ENCODE results near the gene C15orf40.
"Not testable (repeated sequence)": the region's sequence is repeated elsewhere in the genome, so short reads cannot be mapped to it uniquely, and the experiment has no call there.

C15orf40 gene

GRCh38 chr15:83011271-83012075 lies at the start of gene C15orf40:
Gene C15orf40, minus strand, starts transcription at chr15:83011639. Its CDS starts 32 bp downstream, at chr15:83011607.
- DNase-seq (ENCODE audit: low spot score) = peak; percentile 87

DNA sequence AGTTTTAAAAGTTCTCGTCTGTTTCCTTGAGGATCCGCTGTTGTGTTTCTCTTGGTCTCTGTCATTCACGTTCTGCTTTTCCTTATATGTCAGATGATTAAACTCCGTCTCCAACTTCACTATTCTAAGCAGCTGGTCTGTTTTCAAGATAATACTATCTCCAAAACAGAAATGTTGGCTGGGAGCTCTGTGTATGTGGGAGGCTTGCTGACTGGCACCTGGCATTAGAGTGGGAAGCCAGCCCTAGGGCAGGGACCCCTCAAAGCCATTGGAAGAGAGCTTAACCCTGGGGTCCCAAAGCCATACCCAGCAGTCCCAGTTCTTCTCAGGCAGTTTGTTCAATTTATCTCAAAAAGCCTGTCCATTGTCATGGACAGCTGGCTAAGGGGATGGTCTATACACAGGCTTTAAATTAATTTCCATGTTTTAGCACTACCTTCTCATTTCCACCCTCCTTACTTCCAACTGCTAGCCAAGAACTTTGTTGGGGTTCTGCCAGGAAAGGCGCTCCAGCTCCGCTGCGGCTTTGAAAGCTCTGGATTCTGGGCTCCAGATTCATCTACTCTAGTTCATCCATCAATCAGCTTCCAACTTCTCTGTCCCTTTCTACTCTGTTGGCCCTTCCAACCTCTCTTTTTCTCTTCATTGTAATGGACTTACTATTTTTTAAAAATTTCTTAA lies 46.4 kb upstream of the C15orf40 start:
- no peak for DNase-seq (ENCODE audit: low spot score)

- DNase-seq (ENCODE audit: low spot score) = no peak
These were observed 45.6 kb upstream of the C15orf40 start for GRCh38 chr15:83057002-83057401.

- DNase-seq (ENCODE audit: low spot score) = no peak
These were observed 41.7 kb upstream of the C15orf40 start for GRCh38 chr15:83053151-83053550.

DNA sequence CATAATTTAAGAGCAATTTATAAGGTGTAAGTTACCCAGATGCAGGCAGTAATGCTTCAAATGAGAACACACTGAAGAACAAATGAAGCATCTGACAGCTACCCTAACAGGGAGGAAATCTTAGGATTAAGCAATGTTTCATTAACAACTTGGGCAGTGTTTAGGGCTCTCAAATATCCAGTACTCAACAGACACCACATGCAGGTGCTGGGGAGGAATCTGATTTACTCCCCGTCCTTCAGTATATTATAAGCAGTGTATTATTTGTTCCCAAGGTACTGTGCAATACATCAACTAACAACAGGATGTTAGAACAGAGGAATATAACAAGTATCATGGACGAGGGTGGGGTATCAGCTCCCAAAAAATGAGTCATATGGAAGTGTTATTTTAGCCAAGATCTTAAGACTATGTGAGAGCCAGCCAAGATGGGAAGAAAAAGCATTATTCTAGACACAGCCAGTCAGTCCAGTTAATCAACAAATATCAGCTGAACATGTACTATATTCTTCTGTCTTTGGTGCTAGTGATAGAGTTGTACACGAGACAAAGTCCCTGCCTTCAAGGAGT lies 35.2 kb upstream of the C15orf40 start:
- no peak for DNase-seq (ENCODE audit: low spot score)

DNA sequence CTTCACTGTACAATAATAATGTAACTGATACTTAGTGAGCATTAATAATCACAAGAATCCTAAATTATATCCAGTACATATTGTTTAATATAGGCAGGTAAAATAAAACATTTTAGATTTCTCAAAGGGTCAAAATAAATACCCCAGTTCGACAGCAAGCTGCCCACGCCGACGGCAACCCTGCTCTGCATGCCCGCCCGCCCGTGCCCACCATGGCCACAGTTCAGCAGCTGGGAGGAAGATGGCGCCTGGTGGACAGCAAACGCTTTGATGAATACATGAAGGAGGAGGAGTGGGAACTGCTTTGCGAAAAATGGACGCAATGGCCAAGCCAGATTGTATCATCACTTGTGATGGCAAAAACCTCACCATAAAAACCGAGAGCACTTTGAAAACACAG lies 32.7 kb upstream of the C15orf40 start:
- DNase-seq (ENCODE audit: low spot score) = no peak

DNA sequence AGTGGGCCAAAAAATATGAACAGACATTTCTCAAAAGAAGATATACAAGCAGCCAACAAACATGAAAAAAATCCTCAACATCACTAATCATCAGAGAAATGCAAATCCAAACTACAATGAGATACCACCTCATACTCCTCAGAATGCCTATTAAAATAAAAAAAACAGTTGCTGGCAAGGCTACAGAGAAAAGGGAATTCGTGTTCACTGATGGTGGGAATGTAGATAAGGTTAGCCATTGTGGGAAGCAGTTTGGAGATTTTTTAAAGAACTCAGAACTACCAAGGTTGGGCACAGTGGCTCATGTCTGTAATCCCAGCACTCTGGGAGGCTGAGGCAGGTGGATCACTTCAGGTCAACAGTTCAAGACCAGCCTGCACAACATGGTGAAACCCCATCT lies 27.8 kb upstream of the C15orf40 start:
- no peak for DNase-seq (ENCODE audit: low spot score)

GRCh38 chr15:83036253-83036652 lies 24.8 kb upstream of the C15orf40 start:
- DNase-seq (ENCODE audit: low spot score) = no peak

DNA sequence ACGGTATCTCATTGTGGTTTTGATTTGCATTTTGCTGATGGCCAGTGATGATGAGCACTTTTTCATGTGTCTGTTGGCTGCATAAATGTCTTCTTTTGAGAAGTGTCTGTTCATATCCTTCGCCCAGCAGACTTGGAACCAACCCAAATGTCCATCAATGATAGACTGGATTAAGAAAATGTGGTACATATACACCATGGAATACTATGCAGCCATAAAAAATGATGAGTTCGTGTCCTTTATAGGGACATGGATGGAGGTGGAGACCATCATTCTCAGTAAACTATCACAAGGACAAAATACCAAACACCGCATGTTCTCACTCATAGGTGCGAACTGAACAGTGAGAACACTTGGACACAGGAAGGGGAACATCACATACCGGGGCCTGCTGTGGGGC lies 19.8 kb upstream of the C15orf40 start:
- not testable (repeated sequence) for DNase-seq (ENCODE audit: low spot score)

DNA sequence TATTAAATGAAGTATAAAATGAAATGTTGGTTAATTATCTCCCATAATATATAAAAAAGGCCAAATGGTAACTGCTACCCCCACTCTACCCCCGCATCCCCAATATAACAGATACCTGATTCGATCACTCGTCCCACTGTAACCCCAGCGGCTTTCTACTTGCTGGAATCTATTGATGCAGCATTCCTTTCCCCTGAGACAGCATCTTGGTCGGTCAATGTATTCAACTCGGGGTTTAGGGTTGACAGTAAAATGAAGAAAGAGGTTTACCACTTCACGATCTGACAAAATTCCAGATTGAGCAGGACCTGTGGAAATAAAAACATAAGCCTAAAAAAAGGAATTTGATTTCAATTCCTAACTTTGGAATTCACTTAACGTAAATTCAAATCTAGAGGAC lies 18.6 kb upstream of the C15orf40 start:
- DNase-seq (ENCODE audit: low spot score) = no peak

DNA sequence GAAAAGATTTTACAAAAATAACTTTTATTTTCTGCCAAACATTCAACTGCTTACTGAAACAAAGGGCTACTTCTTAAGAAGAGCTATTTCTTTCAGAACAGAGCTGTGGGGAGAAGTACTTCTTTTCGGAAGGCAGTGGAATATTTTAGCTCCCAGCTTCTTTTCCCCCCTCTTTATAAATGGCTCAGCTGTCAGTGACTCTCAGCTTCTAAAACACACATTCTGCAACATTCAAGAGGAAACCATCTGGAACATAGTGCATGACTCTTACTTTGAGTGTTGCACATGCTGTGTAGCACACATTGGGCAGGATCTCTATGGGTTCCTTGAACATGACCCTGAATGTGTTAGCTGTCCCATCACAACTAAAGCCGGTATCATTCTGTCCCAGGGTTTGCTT lies 7.0 kb upstream of the C15orf40 start:
- no peak for DNase-seq (ENCODE audit: low spot score)

- DNase-seq (ENCODE audit: low spot score) = no peak
These were observed 5.5 kb upstream of the C15orf40 start for GRCh38 chr15:83016906-83017305.

DNA sequence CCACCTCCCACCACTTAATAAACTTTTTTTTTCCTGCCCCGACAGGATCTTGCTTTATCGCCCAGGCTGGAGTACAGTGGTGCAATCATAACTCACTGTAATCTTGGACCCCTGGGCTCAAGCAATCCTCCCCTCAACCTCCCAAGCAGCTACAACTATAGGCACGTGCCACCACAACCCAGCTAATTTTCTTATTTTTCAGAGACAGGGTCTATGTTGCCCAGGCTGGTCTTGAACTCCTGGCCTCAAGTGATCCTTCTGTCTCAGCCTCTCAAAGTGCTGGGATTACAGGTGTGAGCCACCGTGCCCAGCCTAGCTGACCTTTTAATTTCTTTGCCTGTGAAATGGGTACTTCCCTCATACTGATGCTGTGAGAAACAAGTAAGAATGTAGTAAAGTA lies 3.9 kb upstream of the C15orf40 start:
- DNase-seq (ENCODE audit: low spot score) = no peak

GRCh38 chr15:83014205-83014653 lies 2.8 kb upstream of the C15orf40 start:
- DNase-seq (ENCODE audit: low spot score) = no peak

DNA sequence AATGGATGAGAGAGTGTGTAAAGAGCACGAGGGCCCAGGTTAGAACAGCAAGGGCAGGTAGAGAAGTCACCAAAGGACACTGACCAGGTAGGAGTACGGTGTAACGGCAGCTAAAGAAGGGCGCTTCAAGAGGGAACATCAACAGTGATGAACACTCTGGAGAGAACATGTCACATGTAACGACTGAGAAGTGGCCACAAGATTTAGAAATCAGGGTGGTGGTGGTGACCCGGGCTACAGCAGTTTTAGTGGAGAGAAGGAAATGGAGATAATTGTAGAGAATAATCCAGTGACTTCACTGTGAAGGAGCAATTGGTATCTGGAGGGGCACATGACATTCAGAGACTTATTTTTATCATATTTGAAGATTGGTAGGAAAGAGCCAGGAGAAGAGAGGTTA lies 1.2 kb upstream of the C15orf40 start:
- DNase-seq (ENCODE audit: low spot score) = no peak

- DNase-seq (ENCODE audit: low spot score) = no peak
These were observed 612 bp upstream of the C15orf40 start for GRCh38 chr15:83012076-83012426.

DNA sequence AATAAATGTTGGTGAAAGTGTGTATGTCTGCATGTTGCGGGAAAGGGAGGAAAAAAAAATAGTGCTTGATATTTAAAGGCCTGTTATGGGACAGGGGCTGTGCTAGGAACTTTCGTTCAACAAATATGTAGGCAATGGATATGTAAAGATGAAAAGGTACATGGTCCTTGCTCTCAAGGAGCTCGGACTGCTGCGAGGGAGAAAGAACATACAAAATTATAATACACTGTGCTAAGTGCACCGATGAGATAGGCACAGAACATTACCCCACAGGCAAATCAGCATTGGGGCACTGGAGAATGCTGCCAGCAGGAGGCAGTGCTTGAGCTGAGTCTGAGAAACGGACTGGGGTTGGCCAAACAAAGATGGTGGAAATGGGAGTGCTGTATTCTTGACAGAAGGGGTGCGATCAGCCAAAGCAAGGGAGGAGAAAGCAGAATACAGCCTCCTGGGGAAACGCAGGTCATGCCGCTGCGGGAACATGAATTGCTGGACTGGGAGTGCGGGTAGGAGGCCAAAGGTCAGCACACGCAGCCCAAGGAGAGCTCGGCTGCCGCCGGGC lies 649 bp downstream of the C15orf40 start:
- peak; percentile 73 for DNase-seq (ENCODE audit: low spot score)

- not testable (repeated sequence) for DNase-seq (ENCODE audit: low spot score)
These were observed 10.8 kb downstream of the C15orf40 start for GRCh38 chr15:83000672-83001031.

DNA sequence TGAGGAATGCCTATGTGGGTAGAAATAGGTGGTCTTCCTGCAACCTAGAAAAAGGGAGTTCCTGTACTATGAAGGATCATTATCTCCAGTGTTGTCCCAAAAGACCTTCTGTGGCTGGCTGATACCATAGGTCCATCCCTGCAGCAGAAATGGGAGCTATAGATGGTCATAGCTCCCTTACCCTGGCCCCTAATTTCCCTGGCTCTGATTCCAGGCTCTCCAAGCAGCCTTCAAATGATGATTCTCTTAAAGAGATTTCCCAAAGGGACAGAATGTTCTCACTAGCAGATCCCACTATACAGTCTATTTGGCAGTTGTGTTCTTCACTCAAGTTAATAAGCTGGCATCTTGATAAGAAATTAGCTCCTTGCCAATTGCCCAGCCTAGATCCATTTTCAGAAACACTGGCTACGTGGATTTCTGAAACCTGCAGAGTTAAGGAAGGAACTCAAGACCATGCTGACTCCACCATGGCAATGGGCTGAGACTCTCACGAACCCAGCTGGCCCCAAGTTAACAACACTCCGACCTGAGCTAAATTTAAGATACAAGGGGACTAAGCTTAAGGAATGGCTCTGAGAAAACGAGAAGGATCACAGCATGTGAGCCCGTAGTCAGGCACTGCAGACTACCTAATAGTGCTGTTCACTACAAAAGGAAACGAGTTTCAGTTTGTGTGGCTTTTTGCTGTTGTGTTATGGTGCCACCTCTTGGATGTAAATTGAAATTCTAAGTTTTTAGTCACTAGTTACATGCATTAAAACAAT lies 11.4 kb downstream of the C15orf40 start:
- DNase-seq (ENCODE audit: low spot score) = peak; percentile 45

DNA sequence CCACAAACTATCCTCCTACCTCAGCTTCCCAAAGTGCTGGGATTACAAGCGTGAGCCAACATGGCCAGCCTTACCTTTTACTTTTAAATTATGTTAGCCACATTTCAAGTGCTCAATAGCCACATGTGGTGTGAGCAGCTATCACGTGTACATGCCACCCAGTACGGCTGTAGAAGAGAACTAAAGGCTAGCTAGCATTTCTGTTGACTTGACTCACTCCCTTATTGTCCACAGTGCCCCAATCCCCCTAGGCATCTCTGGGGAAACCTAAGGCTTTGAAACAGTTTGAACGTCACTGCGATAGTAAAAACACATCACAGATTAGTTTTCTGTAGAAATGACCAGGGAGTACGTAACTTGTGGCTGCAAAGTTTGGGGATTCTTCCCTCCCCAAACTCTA lies 12.0 kb downstream of the C15orf40 start:
- DNase-seq (ENCODE audit: low spot score) = no peak

DNA sequence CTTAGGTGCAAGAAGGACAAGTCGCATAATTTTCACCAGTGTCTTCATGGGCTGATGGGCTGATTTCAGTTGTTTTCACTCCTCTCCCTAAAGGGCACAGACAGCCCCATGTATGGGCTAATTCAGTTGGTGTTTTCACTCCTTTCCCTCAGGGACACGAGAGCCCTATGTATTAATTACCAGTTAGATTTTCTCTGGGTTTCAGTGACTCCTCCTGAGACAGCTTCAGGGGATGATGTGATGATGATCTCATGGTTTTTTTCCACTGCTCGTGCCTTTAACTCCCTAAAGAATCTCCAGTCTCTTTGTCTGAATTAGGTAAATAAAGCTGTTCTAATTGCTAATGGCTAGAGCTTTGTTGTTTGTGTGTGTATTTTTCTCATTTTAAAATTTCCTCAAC lies 15.5 kb downstream of the C15orf40 start:
- DNase-seq (ENCODE audit: low spot score) = no peak

DNA sequence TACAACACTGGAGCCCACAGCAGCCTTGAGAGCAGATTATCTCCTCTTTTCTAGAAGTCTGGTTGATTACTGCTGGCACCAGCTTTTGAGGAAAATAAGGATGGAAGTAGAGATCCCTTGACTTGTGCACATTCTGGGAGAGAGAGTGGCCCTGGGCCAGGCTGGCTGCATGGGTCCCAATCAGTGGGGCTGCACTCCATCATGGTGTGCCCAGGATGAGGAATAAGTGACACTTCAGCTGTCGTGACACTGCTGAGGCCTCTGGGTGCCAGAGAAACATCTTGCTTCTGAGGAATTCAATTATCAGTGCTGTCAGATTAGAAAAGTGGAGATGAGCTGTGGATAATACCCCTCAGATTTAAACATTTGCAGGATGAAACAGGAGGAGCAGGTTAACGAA lies 16.4 kb downstream of the C15orf40 start:
- no peak for DNase-seq (ENCODE audit: low spot score)

Data from CD4-positive, alpha-beta T cell treated with Interleukin-6 at 100 ng/mL for 8 hours (primary cell).